Measurements from ENCODE around the gene CREM.
"Not testable (repeated sequence)": the region's sequence is repeated elsewhere in the genome, so short reads cannot be mapped to it uniquely, and the experiment has no call there.

Gene CREM

GRCh38 chr10:35194471-35194870 lies 67.8 kb downstream of the CREM start:
- DNase-seq (ENCODE audit: low read depth in 2 of 2): no peak

DNA sequence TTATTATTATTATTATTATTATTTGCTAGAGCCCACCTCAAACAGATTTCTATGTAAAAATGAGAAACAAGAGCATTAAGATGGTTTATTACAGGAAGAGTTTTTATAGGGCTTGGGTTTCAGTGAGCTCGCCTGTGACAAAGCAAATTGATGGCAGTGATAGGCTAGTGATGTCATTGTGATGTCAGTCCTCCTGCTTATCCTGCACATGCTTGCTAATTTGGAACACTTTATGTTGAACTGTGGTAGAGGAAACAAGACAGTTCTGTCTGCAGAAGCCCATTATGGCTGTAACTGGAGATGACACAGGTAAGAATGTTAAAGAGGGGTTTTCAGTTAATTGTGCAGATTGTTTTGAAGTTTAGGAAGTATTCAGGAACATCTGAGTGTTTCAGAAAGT lies 68.3 kb downstream of the CREM start:
- no peak for DNase-seq (ENCODE audit: low read depth in 2 of 2)

- DNase-seq (ENCODE audit: low read depth in 2 of 2): peak; percentile 45 to 72
Measured at GRCh38 chr10:35195361-35196306, 69.0 kb downstream of the CREM start.

- DNase-seq (ENCODE audit: low read depth in 2 of 2): no peak
Measured at GRCh38 chr10:35200487-35200886, 73.8 kb downstream of the CREM start.

DNA sequence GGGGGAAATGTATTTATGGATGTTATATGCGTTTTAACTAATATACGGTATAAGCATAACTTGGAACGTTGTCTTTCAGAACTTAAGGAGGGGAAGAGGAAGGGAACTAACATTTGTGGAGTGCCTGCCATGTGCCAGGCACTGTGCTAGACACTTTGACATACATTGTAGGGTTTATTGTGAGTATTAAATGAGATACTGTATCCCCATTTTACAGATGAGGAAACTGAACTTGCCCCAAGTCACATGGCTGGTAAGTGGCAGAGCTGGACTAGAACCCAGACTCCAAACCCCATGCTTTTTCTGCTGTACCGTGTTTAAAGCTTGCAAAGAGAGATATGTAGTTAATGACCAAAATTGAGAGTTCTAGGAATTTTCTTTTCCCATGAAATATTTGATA lies 74.6 kb downstream of the CREM start:
- DNase-seq (ENCODE audit: low read depth in 2 of 2): no peak

DNA sequence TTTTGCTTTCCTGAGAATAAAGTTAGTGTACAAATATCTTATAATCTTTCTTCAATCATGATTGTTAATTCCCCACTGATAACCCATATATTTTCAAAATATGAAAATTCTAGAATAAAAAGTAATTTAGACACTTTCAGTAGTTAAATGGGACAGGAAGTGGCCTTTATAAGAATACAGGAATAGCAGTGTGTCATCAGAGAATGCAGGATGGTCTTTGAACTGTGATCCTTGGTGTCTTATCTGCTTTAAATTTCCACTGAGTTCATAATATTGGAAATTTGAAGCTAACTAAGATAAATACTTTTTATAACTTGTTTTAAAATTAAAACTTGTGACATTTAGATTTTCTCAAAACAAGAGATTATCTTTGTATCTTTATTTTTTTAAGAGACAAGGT lies 75.4 kb downstream of the CREM start:
- DNase-seq (ENCODE audit: low read depth in 2 of 2): no peak

GRCh38 chr10:35203745-35204144 lies 77.1 kb downstream of the CREM start:
- no peak for DNase-seq (ENCODE audit: low read depth in 2 of 2)

DNA sequence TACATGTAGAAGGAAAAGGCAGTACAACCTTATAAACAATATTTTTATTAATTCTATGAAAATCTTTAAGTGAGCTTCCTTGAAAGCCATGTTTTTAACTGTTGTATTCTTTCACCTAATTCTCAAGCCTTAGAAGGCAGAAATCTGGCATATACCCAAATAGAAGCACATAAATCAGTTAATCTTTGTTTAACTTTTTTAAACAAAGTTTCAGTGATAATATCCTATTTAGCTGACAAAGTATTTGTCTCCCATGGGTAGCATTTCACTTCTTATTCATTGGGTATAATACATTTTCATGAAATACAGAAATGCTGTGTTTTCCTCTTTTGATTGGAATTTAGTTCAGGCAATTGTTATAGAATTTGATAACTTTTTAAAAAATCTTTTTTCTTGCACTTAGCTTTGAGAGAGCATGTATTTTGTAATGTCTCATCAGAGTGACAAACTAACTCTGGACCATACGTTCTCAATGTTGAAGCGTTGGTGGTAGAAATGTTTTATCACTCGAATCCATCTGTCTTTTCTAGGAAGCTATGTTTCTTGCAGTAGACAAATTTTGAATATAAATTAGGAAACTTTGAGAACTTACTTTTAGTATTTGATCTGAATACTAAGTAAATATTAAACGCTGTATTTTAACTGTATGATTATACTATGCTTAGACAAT lies 78.1 kb downstream of the CREM start:
- DNase-seq (ENCODE audit: low read depth in 2 of 2): no peak

GRCh38 chr10:35206274-35206673 lies 79.6 kb downstream of the CREM start:
- DNase-seq (ENCODE audit: low read depth in 2 of 2): no peak

DNA sequence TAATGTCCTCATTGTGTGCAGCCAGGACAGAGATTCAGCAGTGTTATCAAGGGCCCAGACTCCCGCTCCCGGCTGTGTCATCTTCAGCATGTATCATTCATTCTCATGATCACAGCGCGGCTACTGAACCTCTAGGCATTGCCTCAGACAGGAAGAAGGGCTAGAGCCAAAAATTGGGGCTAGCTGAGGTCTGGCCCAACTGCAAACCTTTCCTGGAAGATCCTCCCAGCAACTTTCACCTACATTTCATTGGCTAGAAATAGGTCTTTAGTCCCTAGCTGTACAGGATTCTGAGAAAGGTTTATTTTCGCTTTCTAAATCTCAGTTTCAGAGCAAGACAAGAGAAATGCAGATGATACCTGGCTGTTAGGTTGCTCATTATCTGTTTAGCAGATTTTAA lies 81.9 kb downstream of the CREM start:
- no peak for DNase-seq (ENCODE audit: low read depth in 2 of 2)

- no peak for DNase-seq (ENCODE audit: low read depth in 2 of 2)
Measured at GRCh38 chr10:35208949-35209613, 82.4 kb downstream of the CREM start.

GRCh38 chr10:35210961-35211360 lies 84.3 kb downstream of the CREM start:
- DNase-seq (ENCODE audit: low read depth in 2 of 2): no peak

DNA sequence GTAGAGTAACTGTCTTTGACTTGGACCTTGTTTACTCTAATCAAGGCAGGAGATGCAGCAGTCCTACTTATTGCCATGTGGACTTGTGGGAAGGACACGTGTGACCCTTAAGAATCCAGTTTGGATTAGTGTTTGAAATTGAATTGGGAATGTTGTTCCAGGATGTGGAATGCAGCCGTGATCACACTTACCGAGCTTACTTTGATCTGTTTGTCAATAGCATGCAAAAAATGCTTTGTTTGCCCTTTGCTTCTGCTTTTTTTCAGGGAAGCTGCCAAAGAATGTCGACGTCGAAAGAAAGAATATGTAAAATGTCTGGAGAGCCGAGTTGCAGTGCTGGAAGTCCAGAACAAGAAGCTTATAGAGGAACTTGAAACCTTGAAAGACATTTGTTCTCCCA lies 84.7 kb downstream of the CREM start:
- DNase-seq (ENCODE audit: low read depth in 2 of 2): no peak

DNA sequence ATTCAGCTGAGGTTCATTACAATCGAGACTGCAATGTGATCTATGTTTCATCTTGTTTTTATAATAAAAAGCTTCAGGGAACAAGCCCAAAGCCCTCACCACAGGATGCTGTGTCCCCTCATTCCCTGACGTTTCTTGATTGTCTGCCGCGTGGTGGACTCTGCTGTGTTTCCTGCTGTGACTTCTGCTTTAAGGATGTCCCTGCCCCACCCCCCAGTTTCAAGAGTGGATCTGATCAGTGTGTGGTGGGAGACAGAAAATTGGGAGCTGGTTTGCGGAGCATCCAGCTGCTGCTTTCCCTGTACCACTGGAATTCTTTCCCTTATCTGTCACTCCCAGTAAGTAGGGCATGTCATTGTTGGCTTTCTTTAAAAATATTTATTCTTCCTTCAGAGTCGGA lies 86.2 kb downstream of the CREM start:
- DNase-seq (ENCODE audit: low read depth in 2 of 2): no peak

GRCh38 chr10:35213699-35214098 lies 87.1 kb downstream of the CREM start:
- DNase-seq (ENCODE audit: low read depth in 2 of 2): no peak

DNA sequence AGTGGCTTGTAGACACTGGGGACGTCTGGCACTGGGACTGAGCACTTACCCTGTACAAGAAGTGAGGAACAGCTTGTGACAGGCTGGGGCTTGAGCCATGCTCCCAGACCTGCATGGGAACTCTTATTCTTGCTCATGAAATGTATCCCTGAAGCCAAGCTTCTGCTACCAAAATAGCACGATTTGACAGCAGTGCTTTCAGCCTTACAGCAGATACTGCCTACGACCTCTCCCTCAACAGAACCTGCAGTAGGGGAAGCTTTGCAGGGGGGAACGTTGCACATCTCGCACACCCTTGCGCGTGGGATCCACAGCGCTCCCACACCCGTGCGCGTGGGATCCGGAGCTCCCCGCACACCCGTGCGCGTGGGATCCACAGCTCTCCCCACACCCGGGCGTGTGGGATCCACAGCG lies 88.0 kb downstream of the CREM start:
- no peak for DNase-seq (ENCODE audit: low read depth in 2 of 2)

- DNase-seq (ENCODE audit: low read depth in 2 of 2): no peak
Measured at GRCh38 chr10:35215107-35215506, 88.5 kb downstream of the CREM start.

DNA sequence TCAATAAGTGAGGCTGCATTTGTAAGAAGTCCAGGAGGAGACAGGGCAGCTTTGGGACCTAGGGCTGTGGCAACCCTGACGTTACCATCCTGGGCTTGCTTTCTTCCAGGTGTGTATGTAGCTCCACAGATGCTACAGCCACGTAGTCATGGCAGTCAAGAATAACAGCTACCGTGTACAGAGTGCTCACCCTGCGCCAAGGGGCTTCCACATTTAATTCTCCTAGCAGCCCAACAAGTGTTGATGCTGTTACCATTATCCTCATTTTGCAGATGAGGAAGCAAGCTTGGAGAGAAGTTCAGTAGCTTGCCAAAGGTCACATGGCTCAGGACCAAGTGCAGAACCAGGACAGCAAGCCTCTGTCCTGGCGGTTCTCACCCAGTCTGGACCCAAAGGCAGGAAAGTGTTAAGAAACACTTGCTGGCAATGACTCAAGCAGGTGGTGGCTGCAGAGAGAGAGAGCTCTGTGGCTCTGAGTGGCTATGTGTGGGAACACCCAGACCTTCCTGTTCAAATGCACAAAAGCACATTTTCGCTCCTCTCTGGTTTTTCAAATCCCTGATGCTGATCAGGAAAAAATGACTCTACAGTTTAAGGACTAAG lies 89.8 kb downstream of the CREM start:
- DNase-seq (ENCODE audit: low read depth in 2 of 2): no peak

DNA sequence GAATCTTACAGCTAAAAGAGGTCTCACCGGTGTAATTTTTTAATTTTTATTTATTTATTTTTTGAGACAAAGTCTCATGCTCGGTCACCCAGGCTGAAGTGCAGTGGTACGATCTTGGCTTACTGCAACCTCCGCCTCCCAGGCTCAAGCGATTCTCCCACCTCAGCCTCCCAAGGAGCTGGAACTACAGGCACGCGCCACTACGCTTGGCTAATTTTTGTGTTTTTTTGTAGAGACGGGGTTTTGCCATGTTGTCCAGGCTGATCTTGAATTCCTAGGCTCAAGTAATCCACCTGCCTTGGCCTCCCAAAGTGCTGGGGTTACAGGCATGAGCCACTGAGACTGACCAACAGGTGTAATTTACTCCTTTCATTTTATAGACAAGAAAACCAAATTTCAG lies 90.3 kb downstream of the CREM start:
- DNase-seq (ENCODE audit: low read depth in 2 of 2): not testable (repeated sequence)

DNA sequence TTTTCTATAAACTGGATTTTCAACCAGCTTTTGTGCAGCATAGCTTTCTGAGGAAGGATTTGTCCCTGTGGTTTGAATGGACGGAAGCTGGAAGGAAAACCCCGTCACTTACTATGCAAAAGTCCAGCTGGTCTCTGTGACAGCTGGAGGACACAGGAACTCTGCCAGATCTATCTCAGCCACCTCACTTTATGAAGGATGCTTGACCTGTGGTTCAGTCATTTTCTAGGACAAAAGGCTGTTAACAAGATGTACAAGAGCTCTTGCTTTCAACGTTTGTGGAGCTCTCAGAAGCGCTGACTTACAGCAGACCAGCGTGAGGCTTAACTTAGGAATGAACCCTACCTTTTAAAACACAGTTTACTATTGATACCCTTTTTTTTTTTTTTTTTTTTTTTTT lies 90.8 kb downstream of the CREM start:
- no peak for DNase-seq (ENCODE audit: low read depth in 2 of 2)

DNA sequence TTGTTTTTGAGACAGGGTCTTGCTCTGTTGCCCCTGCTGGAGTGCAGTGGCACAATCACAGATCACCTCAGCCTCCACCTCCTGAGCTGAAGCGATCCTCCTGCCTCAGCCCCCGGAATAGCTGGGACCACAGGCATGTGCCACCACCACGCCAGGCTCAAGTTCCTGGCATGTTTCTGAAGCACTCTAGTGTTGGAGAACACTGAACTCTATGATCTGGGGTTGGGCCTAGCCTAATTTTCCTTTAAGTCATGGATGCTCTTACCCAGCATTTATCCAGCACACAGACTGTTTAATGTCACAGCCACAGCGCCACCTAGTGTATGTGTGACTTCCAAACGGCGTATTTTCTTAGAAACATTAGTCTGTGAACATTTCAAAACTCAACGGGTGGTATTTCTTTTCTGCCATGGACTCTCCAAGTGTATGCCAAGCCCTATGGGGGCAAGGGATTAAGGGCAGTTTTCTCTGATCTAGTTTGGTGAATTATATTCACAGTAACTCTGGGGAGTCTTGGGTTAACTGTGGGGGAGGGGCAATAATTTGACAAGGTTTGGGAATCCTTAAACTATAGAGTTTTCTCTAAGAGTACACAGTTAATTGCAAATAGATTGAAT lies 91.8 kb downstream of the CREM start:
- peak; percentile 82 to 83 for DNase-seq (ENCODE audit: low read depth in 2 of 2)

GRCh38 chr10:35219292-35219691 lies 92.6 kb downstream of the CREM start:
- no peak for DNase-seq (ENCODE audit: low read depth in 2 of 2)
